ENCODE measurements around the gene HNRNPAB.

GRCh38 chr5:178259623-178260536 is 55.5 kb downstream of the HNRNPAB start:
- TF ChIP-seq EZH2 (IDR thresholded peaks at IDR 0.05; ENCODE audit: insufficient read depth, poor library complexity, severe bottlenecking) (no peak), EZH2phosphoT487 (IDR thresholded peaks at IDR 0.05; ENCODE audit: insufficient read depth, low read depth) (no peak)
